Osteocyte (in vitro differentiated cells): ENCODE measurements around the gene COL4A1. TPM values are rescaled to one million over a fixed set of nuclear protein-coding genes. Genes with fewer than 3 reads are reported as not detected.

Experiments
- DNase-seq: peaks from one replicate; pipeline ENCODE4 v3.0.0; 2021; ENCODE audit warnings: mixed read lengths; ENCODE audit not compliant: unreplicated experiment; ENCODE audit errors: extremely low spot score
- H3K27ac Mint-ChIP-seq: one replicate; pipeline ENCODE4 v1.8.0; 2021; ENCODE audit warnings: mild to moderate bottlenecking, mixed read lengths; ENCODE audit not compliant: unreplicated experiment
- H3K27me3 Mint-ChIP-seq: one replicate; pipeline ENCODE4 v1.8.0; 2021; ENCODE audit warnings: mixed read lengths; ENCODE audit not compliant: unreplicated experiment
- H3K36me3 Mint-ChIP-seq: one replicate; pipeline ENCODE4 v1.8.0; 2021; ENCODE audit warnings: mixed read lengths; ENCODE audit not compliant: unreplicated experiment
- H3K4me1 Mint-ChIP-seq: one replicate; pipeline ENCODE4 v1.8.0; 2021; ENCODE audit warnings: mixed read lengths; ENCODE audit not compliant: unreplicated experiment
- H3K4me3 Mint-ChIP-seq: one replicate; pipeline ENCODE4 v1.8.0; 2021; ENCODE audit warnings: mild to moderate bottlenecking, moderate library complexity, mixed read lengths; ENCODE audit not compliant: unreplicated experiment
- H3K9me3 Mint-ChIP-seq: one replicate; pipeline ENCODE4 v1.8.0; 2021; ENCODE audit warnings: mixed read lengths; ENCODE audit not compliant: unreplicated experiment
- CTCF ChIP-seq: fragments of 200-600 bp; sonication (generic); IDR thresholded peaks from 2 replicates; pipeline ENCODE4 v1.5.0; 2021; ENCODE audit warnings: antibody characterized with exemption, mild to moderate bottlenecking, moderate library complexity
- total RNA-seq: library from RNA; stranded (reverse); gene quantifications from 2 replicates; pipeline ENCODE4 v1.2.1, GENCODE V29; 2021

Gene COL4A1
- total RNA-seq, 1 donor from 2014 or later: 3,181 TPM

GRCh38 chr13:110329798-110330461, 23.0 kb upstream of the COL4A1 start:
- peaks cover 47% of the 10 kb centered on the region for H3K36me3 Mint-ChIP-seq
- peak overlapping the region; percentile 58 for H3K4me3 Mint-ChIP-seq
- no peaks in the 10 kb centered on the region for H3K9me3 Mint-ChIP-seq
- no peaks in the 10 kb centered on the region for H3K27me3 Mint-ChIP-seq
- no peak for DNase-seq
- peaks cover 96% of the 10 kb centered on the region for H3K4me1 Mint-ChIP-seq
- peak overlapping the region; percentile 97 for H3K27ac Mint-ChIP-seq
- TF ChIP-seq CTCF: no peak

- Mint-ChIP-seq H3K36me3 (peaks cover 44% of the 10 kb centered on the region), H3K27ac (peak overlapping the region; percentile 97), H3K4me3 (peak overlapping the region; percentile 19), H3K27me3 (no peaks in the 10 kb centered on the region), H3K4me1 (peaks cover 96% of the 10 kb centered on the region), H3K9me3 (no peaks in the 10 kb centered on the region)
- DNase-seq: no peak
- TF ChIP-seq CTCF: no peak
Observed at GRCh38 chr13:110329258-110329657, 22.3 kb upstream of the COL4A1 start.

- Mint-ChIP-seq H3K4me3 (no peak overlapping the region), H3K4me1 (peaks cover 100% of the 10 kb centered on the region), H3K27me3 (no peaks in the 10 kb centered on the region), H3K27ac (peak overlapping the region; percentile 97), H3K9me3 (no peaks in the 10 kb centered on the region), H3K36me3 (peaks cover 41% of the 10 kb centered on the region)
- no peak for TF ChIP-seq CTCF
- no peak for DNase-seq
Observed at GRCh38 chr13:110328573-110328972, 21.6 kb upstream of the COL4A1 start.

GRCh38 chr13:110327051-110327721, 20.2 kb upstream of the COL4A1 start:
- Mint-ChIP-seq H3K27me3 (no peaks in the 10 kb centered on the region), H3K27ac (peak overlapping the region; percentile 97), H3K4me3 (peak overlapping the region; percentile 54), H3K9me3 (no peaks in the 10 kb centered on the region), H3K4me1 (peaks cover 100% of the 10 kb centered on the region), H3K36me3 (peaks cover 35% of the 10 kb centered on the region)
- DNase-seq: no peak
- TF ChIP-seq CTCF: no peak

DNA sequence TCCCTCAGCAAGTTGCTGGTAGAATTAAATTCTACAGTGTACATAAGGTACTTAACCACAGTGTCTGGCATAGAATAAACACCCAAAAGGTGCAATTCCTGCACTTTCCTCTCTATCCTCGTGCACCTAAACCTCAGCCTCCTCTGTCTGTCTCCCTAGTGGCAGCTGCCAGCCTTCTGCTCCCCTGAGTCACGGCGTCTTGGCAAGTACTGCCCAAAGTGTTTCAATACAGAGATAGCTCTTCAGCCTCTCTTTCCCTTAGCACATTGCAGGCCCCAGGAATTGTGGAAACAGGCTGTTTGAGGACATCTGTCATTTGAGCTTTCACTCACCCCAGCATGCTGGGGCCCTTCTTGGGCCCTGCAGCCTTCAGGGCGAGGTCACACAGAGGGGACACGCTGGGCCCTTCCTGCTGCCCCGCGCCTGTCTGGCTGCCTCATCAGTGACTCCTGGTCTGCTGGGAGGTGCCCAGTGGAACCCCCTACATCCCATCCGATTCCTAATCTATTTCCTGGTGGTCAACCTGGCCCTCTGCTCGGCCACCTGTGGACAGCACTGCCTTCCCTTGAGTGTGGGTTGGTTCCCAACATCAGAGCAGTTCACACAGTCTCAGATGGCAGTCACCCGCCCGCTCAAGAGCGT, 19.4 kb upstream of the COL4A1 start:
- no peak for TF ChIP-seq CTCF
- Mint-ChIP-seq H3K27ac (peak overlapping the region; percentile 97), H3K9me3 (no peaks in the 10 kb centered on the region), H3K36me3 (peaks cover 38% of the 10 kb centered on the region), H3K27me3 (no peaks in the 10 kb centered on the region), H3K4me1 (peaks cover 100% of the 10 kb centered on the region), H3K4me3 (peak overlapping the region; percentile 54)
- no peak for DNase-seq
